AG09309 (cell line): ENCODE data around the gene EEF1G.
"Not testable (repeated sequence)": the region's sequence is repeated elsewhere in the genome, so short reads cannot be mapped to it uniquely, and the experiment has no call there.

ENCODE experiments used
- DNase-seq: peaks from one replicate; pipeline ENCODE4 v3.0.0-alpha.2; 2010; ENCODE audit warnings: low read depth
- H3K4me3 ChIP-seq: 2 replicates; pipeline ENCODE4 v1.5.1; 2011; ENCODE audit warnings: mild to moderate bottlenecking, low read depth, low read length, moderate library complexity; ENCODE audit not compliant: control insufficient read depth
- TF ChIP-seq, protein P1 (sequence below): IDR thresholded peaks from 2 replicates; pipeline ENCODE4 v1.5.1; 2011; ENCODE audit warnings: mild to moderate bottlenecking, low read depth, low read length, inconsistent platforms; ENCODE audit not compliant: insufficient read depth, control insufficient read depth; ENCODE audit errors: missing control alignments

Gene EEF1G, protein sequence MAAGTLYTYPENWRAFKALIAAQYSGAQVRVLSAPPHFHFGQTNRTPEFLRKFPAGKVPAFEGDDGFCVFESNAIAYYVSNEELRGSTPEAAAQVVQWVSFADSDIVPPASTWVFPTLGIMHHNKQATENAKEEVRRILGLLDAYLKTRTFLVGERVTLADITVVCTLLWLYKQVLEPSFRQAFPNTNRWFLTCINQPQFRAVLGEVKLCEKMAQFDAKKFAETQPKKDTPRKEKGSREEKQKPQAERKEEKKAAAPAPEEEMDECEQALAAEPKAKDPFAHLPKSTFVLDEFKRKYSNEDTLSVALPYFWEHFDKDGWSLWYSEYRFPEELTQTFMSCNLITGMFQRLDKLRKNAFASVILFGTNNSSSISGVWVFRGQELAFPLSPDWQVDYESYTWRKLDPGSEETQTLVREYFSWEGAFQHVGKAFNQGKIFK

DNA sequence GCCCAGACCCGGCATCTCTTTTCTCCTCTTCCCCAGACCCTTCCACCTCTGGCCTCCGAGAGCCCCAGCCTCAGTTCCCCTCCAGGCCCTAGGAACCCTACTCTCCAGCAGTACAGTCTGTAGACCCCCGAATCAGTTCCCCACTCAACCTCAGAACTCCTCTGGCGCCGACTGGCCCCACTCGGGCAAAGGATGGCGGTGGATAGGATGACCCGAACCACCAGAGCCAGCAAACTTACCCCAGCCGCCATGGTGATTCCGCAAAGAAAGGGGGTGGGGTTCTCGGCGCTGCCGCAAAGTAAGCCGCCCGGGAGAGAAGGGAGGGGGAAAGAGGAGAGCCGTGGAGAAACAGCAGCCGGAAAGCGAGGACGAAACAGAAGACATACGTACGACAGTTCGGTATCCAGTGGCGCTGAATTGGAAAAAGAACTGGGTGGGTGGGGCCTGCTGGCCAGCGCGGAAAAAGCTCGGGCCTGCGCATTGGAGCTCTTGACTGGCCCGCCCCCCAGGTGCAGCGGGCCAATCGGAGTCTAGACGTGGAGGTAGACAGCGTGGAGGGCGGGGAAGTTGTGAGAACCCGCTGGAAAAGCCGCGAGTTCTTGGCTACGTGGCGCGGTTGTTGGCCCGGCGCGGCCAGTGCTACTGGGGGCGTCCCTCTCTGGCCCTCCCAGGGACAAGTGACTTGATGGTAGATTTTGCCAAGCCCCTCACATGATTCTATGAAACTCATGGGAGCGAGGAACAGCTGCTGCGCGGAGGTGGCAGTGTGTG lies at the start of gene EEF1G:
EEF1G (minus strand) TSS at position 300 of the 771 bp plus-strand sequence; CDS start at position 251, 49 bp downstream.
- H3K4me3 ChIP-seq = peak within 1 kb of the TSS; percentile 92
- TF ChIP-seq, protein P1, sequence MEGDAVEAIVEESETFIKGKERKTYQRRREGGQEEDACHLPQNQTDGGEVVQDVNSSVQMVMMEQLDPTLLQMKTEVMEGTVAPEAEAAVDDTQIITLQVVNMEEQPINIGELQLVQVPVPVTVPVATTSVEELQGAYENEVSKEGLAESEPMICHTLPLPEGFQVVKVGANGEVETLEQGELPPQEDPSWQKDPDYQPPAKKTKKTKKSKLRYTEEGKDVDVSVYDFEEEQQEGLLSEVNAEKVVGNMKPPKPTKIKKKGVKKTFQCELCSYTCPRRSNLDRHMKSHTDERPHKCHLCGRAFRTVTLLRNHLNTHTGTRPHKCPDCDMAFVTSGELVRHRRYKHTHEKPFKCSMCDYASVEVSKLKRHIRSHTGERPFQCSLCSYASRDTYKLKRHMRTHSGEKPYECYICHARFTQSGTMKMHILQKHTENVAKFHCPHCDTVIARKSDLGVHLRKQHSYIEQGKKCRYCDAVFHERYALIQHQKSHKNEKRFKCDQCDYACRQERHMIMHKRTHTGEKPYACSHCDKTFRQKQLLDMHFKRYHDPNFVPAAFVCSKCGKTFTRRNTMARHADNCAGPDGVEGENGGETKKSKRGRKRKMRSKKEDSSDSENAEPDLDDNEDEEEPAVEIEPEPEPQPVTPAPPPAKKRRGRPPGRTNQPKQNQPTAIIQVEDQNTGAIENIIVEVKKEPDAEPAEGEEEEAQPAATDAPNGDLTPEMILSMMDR = no peak
- peak; percentile 100 for DNase-seq

DNA sequence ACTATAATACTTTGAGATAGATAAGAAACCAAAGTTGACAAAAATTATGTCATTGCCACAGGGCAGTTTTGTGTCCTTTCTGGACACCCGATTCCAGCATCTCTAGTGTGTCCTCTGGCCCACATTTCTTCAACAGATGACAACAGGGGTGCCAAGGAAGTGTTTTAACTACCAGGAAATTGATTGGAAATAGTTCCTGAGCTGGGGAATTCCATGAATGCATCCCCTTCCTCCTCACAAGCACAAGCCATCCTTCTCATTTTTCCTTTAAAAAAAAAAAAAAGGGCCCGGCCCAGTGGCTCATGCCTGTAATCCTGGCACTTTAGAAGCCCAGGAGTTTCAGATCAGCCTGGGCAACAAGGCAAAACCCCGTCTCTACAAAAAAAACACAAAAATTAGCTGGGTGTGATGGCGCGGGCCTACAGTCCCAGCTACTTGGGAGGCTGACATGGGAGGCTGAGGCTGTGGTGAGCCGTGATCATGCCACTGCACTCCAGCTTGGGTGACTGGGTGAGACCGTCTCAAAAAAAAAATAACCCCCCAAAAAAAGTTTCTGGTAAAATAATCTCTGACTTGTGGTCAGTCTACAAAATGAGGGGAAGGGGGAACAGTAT lies 48.9 kb upstream of the EEF1G start:
- H3K4me3 ChIP-seq = no peak overlapping the region; the same call in 1 of the 2 replicates
- TF ChIP-seq, protein P1 = no peak
- no peak for DNase-seq

DNA sequence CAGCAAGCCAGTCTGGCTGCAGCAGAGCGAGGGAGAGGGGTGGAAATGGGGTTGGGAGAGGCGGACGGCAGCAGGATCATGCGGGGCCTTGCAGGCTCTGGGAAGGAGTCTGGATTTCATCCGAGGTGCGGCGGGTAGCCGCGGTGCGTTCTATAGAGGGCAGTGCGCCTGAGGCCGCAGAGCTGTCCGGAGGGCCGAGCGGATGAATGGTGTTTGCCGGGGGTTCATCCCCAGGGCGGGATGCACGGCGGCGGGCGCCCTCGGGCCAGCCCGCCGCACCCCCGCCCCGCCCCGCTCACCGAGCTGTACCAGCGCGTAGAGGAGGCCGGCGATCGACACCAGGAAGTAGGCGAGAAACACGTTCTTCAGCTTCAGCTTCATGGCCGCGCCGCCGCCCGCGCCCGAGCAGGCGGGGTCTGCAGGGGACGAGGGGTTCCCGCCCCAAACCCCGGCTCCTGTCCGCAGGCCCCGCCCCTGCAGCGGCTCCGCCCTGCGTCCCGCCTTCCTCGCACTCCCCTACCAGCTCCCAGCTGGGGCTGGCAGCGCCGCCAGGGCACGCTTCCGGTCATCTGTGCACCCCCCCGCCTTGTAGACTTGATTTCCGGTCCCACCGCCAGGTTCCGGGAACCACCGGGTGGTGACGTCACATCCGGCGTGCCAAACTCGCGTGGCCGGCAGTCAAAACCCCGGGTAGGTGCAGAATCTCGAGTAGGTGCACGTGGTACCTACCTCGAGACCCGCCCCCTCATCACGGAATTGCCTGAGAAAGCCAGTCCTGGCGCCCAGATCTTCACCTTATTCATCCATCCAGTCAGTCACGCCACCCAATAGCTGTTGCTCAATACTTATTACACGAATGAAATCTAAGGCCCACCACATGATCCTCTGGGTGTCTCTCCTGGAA lies 48.1 kb upstream of the EEF1G start, which contains the start of gene B3GAT3:
B3GAT3 (minus strand) TSS at position 420 of the 904 bp plus-strand sequence; CDS start at position 381, 39 bp downstream.
- peak; percentile 91 for DNase-seq
- TF ChIP-seq, protein P1 = peak; percentile 6
- H3K4me3 ChIP-seq = peak within 1 kb of the TSS; percentile 61

DNA sequence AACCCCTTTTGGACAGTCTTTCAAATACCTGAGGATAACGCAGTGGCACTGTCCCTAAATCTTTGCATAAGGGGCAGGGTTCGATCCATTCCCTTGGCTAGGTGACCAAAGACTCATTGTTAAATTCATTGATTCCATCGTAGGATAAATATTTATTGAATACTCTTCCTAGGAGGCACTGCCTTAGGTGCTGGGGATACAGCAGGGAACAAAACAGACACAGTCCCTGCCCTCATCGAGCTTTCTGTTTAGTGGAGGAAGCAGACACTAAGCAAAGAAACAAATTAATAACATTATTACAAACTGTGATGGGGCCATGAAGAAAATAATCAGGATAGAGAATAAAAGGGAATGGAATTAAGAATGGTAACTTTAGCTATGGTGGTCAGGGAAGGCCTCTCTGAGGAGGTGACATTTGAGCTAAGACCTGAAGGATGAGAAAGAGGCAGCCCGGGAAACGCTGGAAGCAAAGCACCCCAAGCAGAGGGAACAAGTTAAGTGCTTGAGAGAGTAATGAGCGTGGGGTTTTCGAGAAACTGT lies 47.4 kb upstream of the EEF1G start:
- peak overlapping the region; percentile 61 for H3K4me3 ChIP-seq
- no peak for DNase-seq
- TF ChIP-seq, protein P1 = no peak

DNA sequence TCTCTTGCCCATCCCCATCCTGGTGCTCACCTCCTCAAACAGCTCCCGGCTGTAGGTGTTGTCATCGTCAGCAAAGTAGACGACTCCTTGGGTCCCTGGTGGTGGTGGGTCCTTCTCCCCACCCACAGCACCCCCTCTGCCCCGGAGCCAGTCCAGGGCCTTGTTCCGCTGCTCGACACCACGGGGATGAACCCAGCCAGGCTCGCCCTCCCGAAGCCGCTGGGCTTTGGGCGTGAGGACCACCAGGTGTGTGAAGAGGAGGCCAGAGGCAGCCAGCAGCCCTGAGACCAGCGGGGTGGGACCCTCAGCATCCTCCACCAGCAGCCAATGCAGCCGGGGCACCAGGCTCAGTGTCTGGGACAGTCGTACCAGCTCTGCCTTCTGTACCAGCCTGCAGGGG lies 43.3 kb upstream of the EEF1G start:
- DNase-seq, H3K4me3 ChIP-seq: not testable (repeated sequence)

DNA sequence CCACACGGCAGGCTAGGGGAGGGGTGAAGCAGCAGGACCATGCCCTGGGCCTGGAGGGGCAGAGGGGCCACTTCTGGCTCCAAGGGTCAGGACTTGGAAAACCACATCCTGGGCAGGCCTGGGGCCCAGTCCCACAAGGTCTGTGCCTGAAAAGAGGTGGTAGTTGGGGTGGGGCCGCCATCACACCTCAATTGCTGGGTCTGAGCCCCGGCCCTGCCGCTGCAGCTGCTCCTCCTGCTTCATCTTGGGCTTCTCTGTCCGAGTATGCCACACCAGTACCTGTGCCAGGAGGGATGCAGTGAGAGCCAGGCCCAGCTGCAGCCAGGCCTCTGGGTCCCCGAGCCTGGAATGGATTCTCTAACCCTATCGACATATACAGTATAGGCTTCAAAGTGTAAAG lies 41.8 kb upstream of the EEF1G start:
- DNase-seq = no peak
- no peak overlapping the region for H3K4me3 ChIP-seq
- TF ChIP-seq, protein P1 = no peak
